LHCN-M2 (cell line): Measurements from ENCODE around the gene FANCD2. TPM values are rescaled to one million over a fixed set of nuclear protein-coding genes. Genes with fewer than 3 reads are reported as not detected.
A peak's percentile ranks its signal among the peaks of the same experiment; 100 is the strongest.
"Not testable (repeated sequence)": the region's sequence is repeated elsewhere in the genome, so short reads cannot be mapped to it uniquely, and the experiment has no call there.

Source experiments
- DNase-seq: peaks from one replicate; pipeline ENCODE4 v3.0.0-alpha.2; 2012; ENCODE audit warnings: low read depth
- total RNA-seq: library from RNA; depleted of rRNA; stranded (reverse); fragments of >200 nt; gene quantifications from 2 replicates; pipeline ENCODE4 v1.2.3, GENCODE V29; 2014; rRNA removed

The FANCD2 gene
- total RNA-seq, 1 experiment from 2014 or later, result 32.9 TPM

DNA sequence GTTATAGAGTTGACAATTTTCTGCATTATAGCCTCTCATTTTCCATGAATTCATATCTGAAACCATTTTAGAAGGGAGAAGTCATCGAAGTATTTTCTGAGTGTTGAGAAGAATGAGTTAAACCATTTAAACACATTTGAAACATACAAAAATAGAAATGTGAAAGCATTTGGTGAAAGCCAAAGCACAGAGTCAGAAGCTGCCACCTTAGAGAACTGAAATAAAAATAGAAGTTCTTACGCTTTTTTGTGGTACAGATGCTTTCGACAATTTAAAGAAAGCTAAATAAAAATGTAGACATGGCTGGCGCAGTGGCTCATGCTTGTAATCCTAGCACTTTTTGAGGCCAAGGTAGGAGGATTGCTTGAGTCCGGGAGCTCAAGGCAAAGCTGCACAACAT lies 72.8 kb downstream of the FANCD2 start:
- DNase-seq, result no peak

- no peak for DNase-seq
Observed at GRCh38 chr3:10106919-10107318, 80.7 kb downstream of the FANCD2 start.

DNA sequence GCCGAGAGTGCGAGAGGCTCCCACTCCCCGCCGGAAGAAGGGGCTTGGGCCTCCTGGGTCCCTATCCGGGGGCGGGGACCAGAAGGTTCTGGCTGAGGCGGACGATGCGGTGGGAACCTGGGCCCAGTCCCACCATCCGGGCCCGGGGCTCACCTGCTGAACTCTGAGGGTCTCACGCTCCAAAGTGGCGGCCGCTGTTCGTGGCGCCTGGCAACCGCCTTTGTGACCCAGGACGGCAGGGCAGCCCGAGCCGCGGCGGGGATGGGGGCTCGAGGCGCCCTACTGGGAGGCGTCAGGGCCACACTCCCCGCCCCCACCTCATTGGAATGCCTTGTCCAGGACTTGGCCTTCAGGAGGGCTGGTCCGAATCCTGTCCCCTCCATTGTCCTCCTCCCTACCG lies 81.9 kb downstream of the FANCD2 start, which contains the start of gene FANCD2OS:
Gene FANCD2OS, minus strand, starts transcription at position 165 of the 400 bp plus-strand sequence. CDS start 3,481 bp downstream, outside the sequence.
- no peak for DNase-seq

DNA sequence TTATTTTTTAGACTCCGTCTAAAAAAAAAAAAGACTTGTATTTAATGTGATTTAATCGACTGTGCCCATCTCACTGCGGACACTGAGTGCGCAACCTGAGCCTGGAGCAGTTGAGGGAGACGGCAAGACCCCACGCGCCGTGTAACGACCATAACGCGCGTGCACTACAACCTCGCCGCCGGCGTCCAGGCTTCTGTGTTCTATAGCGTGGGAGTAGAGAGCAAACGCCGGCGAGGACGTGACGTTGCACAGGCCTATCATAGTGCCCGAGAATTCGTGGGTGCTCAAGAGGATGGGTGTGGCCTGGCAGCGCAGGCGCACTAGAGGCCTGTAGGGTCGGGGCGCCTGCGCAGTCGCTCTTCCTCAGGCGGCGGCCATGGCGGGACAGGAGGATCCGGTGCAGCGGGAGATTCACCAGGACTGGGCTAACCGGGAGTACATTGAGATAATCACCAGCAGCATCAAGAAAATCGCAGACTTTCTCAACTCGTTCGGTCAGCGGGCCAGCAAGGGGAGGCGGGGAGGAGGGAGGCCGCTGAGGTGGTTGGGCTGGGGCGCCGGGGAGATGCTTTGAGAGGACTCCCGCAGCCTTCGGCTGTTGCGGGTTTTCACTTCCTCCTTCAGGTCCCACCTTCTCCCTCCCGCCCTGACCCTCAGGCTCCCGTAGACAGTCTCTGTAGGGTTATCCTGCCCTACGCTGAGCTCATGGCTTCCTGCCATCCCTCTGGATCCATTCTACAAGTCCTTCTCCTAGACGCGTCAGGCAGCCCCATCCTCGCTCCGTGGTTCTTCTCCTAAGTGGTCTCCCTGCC lies 89.3 kb downstream of the FANCD2 start, which contains the start of gene BRK1:
Gene BRK1, plus strand, starts transcription at position 350 of the 812 bp plus-strand sequence. Its CDS starts 27 bp downstream, at position 377.
- peak; percentile 95 for DNase-seq

- DNase-seq, result peak; percentile 48
Observed at GRCh38 chr3:10116138-10116460, 89.9 kb downstream of the FANCD2 start.

- DNase-seq, result no peak
Observed at GRCh38 chr3:10116928-10117327, 90.7 kb downstream of the FANCD2 start.

DNA sequence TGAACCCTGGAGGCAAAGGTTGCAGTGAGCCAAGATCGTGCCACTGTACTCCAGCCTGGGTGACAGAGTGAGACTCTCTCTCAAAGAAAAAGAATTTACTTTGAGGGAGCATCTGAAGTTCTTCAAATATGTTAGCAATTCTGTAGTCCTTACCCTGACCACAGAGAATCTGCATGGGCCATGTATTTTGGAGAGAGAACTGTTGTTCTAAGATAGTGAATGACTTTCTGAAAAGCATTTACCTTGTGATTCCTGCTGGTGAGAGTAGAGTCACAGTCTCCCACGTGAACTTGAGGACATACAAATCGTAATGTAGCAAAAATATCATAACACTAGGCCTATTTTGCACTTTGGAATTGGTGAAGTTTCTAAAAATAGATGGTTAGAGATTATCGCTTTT lies 93.1 kb downstream of the FANCD2 start:
- no peak for DNase-seq

GRCh38 chr3:10121064-10121463 lies 94.8 kb downstream of the FANCD2 start:
- DNase-seq, result no peak

DNA sequence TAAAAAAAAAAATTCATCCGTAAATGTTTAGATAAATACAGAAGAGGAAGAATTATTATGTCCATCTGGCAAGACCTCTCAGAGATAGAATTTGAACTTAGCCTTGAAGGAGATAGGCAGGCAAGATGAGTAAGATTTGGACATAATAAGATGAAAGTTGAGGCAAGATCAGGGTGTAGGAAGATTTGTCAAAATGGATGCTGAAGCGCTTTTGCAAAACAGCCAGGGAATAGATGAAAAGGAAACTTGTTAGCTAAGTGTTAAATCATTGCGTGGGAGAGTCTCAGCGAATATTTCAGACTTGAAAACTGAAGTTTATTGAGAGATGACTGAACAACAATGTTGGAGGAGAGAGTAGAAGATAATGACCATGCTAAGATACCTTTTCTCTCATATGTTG lies 96.5 kb downstream of the FANCD2 start:
- no peak for DNase-seq

DNA sequence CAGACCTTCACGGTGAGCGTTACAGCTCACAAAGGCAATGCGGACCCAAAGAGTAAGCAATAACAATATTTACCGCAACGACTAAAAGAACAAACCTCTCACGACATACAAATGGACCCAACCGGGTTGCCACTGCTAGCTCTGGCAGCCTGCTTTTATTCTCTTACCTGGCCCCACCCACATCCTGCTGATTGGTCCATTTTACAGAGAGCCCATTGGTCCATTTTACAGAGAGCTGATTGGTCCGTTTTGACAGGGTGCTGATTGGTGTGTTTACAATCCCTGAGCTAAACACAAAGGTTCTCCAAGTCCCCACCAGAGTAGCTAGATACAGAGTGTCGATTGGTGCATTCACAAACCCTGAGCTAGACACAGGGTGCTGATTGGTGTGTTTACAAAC lies 109.6 kb downstream of the FANCD2 start:
- DNase-seq, result not testable (repeated sequence)

DNA sequence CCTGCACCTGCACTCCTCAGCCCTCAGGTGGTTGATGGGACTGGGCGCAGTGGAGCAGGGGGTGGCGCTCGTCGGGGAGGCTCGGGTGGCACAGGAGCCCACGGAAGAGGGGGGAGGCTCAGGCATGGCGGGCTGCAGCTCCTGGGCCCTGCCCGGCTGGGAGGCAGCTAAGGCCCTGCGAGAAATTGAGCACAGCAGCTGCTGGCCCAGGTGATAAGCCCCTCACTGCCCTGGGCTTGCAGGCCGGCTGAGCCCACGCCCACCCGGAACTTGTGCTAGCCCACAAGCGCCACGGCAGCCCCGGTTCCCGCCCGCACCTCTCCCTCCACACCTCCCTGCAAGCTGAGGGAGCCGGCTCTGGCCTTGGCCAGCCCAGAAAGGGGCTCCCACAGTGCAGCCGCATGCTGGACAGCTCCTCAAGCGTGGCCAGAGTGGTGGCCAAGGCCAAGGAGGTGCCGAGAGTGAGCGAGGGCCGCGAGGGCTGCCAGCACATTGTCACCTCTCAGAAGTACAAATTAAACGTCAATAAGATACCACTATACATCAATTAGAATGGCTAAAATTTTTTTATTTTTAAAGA lies 110.3 kb downstream of the FANCD2 start:
- DNase-seq, result no peak

GRCh38 chr3:10137178-10137577 lies 110.9 kb downstream of the FANCD2 start:
- no peak for DNase-seq

DNA sequence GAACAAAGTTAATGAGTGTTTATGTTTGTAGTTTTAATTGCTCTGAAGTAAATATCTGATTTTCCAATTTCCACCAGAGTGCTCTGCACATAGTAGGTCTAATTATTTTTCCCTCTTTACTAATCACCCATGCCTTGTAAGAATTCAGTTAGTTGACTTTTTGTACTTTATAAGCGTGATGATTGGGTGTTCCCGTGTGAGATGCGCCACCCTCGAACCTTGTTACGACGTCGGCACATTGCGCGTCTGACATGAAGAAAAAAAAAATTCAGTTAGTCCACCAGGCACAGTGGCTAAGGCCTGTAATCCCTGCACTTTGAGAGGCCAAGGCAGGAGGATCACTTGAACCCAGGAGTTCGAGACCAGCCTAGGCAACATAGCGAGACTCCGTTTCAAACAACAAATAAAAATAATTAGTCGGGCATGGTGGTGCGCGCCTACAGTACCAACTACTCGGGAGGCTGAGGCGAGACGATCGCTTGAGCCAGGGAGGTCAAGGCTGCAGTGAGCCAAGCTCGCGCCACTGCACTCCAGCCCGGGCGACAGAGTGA lies 114.8 kb downstream of the FANCD2 start:
- DNase-seq, result no peak

GRCh38 chr3:10142707-10143560 lies 116.7 kb downstream of the FANCD2 start:
- DNase-seq, result no peak

DNA sequence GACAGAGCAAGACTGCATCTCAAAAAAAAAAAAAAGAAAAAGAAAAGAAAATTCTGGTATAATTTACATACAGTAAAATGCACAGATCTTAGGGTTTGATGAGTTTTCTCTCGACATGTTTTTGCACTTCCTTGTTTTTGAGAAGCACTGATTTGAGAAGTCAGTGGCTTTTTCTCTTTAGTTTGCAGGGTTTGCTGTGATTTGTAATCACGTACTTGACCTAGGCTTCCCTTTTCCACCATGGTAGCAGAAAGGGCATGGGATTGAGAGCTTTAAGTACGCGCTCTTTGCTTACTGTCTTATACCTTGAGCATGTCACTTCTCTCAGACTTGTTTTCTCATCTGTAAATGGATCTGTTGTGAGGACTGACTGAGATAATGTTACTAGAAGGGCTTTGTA lies 119.4 kb downstream of the FANCD2 start:
- DNase-seq, result no peak

GRCh38 chr3:10149226-10149625 lies 123.0 kb downstream of the FANCD2 start:
- DNase-seq, result no peak

GRCh38 chr3:10150987-10151386 lies 124.8 kb downstream of the FANCD2 start:
- no peak for DNase-seq

Other genes starting within 250 kb of the FANCD2 start
- 140 and 147 TPM in 2 replicates for gene TADA3, start 234.0 kb upstream of the FANCD2 start, total RNA-seq
- 310 and 367 TPM in 2 replicates for gene ARPC4, start 233.4 kb upstream of the FANCD2 start, total RNA-seq
- 15.4 and 17.3 TPM in 2 replicates for gene TTLL3, start 216.2 kb upstream of the FANCD2 start, total RNA-seq
- gene RPUSD3, start 182.4 kb upstream of the FANCD2 start, total RNA-seq, result 48.0 and 60.2 TPM in 2 replicates
- not detected in 2 replicates for gene CIDEC, start 146.2 kb upstream of the FANCD2 start, total RNA-seq
- gene JAGN1, start 135.8 kb upstream of the FANCD2 start, total RNA-seq, result 54.1 and 56.5 TPM in 2 replicates
- gene IL17RE, start 123.6 kb upstream of the FANCD2 start, total RNA-seq, result 1.1 and 1.9 TPM in 2 replicates
- gene IL17RC, start 109.3 kb upstream of the FANCD2 start, total RNA-seq, result 30.1 and 42.3 TPM in 2 replicates
- gene CRELD1, start 92.6 kb upstream of the FANCD2 start, total RNA-seq, result 9.9 and 10.4 TPM in 2 replicates
- gene PRRT3, start 74.0 kb upstream of the FANCD2 start, total RNA-seq, result 1.4 and 2.5 TPM in 2 replicates
- gene EMC3, start 39.6 kb upstream of the FANCD2 start, total RNA-seq, result 82.7 and 126 TPM in 2 replicates
- gene FANCD2OS, start 81.8 kb downstream of the FANCD2 start, total RNA-seq, result not detected in 2 replicates
- gene BRK1, start 89.2 kb downstream of the FANCD2 start, total RNA-seq, result 97.1 and 113 TPM in 2 replicates
- 26.9 and 28.4 TPM in 2 replicates for gene VHL, start 115.3 kb downstream of the FANCD2 start, total RNA-seq
- gene IRAK2, start 138.5 kb downstream of the FANCD2 start, total RNA-seq, result 5.9 and 7.6 TPM in 2 replicates
- 11.4 and 12.9 TPM in 2 replicates for gene TATDN2, start 222.0 kb downstream of the FANCD2 start, total RNA-seq